ENCODE measurements around the gene VIL1. TPM values are rescaled to one million over a fixed set of nuclear protein-coding genes. Genes with fewer than 3 reads are reported as not detected.

Gene VIL1
- total and polyA plus RNA-seq, 2 of the 13 experiments (the other 11 are each of a cell fraction or from before 2014, with no cell fraction given): 287 to 301 TPM

GRCh38 chr2:218405746-218406208 lies 13.1 kb upstream of the VIL1 start (continued):
- TF ChIP-seq, protein P1, sequence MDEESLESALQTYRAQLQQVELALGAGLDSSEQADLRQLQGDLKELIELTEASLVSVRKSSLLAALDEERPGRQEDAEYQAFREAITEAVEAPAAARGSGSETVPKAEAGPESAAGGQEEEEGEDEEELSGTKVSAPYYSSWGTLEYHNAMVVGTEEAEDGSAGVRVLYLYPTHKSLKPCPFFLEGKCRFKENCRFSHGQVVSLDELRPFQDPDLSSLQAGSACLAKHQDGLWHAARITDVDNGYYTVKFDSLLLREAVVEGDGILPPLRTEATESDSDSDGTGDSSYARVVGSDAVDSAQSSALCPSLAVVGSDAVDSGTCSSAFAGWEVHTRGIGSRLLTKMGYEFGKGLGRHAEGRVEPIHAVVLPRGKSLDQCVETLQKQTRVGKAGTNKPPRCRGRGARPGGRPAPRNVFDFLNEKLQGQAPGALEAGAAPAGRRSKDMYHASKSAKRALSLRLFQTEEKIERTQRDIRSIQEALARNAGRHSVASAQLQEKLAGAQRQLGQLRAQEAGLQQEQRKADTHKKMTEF (CRISPR knock-in tag; IDR thresholded peaks at IDR 0.05): 0 out of 2 replicates have a peak, but pooled peaks have one; percentile 18
- TF ChIP-seq ZNF44 (CRISPR knock-in tag; IDR thresholded peaks at IDR 0.05) (peak; percentile 65; the same call in 1 of the 2 replicates), DNMT3B (CRISPR knock-in tag; conservative IDR thresholded peaks at IDR 0.05) (0 out of 2 replicates have a peak, but pooled peaks have one; percentile 38), ZMYM3 (CRISPR knock-in tag; IDR thresholded peaks at IDR 0.05) (no peak), HDAC6 (IDR thresholded peaks at IDR 0.05; ENCODE audit: low read depth, low read length) (no peak), ZNF34 (CRISPR knock-in tag; IDR thresholded peaks at IDR 0.05; ENCODE audit: borderline replicate concordance) (0 out of 2 replicates have a peak, but pooled peaks have one; percentile 22), NRL (CRISPR knock-in tag; IDR thresholded peaks at IDR 0.05; ENCODE audit: borderline replicate concordance) (no peak; the same call in none of the 2 replicates), ZNF703 (CRISPR knock-in tag; IDR thresholded peaks at IDR 0.05; ENCODE audit: borderline replicate concordance) (0 out of 2 replicates have a peak, but pooled peaks have one; percentile 76), KDM4B (CRISPR knock-in tag; IDR thresholded peaks at IDR 0.05) (no peak), ZNF30 (CRISPR knock-in tag; IDR thresholded peaks at IDR 0.05) (no peak), SOX13 (IDR thresholded peaks at IDR 0.05) (peak; percentile 12; the same call in 1 of the 2 replicates), SOX13 (CRISPR knock-in tag; conservative IDR thresholded peaks at IDR 0.05 in 1 of 2, IDR thresholded peaks at IDR 0.05 in 1 of 2) (no peak), SPEN (CRISPR knock-in tag; IDR thresholded peaks at IDR 0.05; ENCODE audit: low read depth) (peak; percentile 54; the same call in 1 of the 2 replicates), ZKSCAN1 (IDR thresholded peaks at IDR 0.05; ENCODE audit: low read length) (peak; percentile 3; the same call in 1 of the 2 replicates), ZNF230 (CRISPR knock-in tag; IDR thresholded peaks at IDR 0.05) (0 out of 2 replicates have a peak, but pooled peaks have one; percentile 74), ZNF816 (CRISPR knock-in tag; IDR thresholded peaks at IDR 0.05; ENCODE audit: borderline replicate concordance) (peak; percentile 84; the same call in 1 of the 2 replicates), GTF2F1 (IDR thresholded peaks at IDR 0.05; ENCODE audit: low read length) (no peak), SSRP1 (CRISPR knock-in tag; IDR thresholded peaks at IDR 0.05) (peak; percentile 97), ZNF550 (CRISPR knock-in tag; IDR thresholded peaks at IDR 0.05; ENCODE audit: borderline replicate concordance) (0 out of 2 replicates have a peak, but pooled peaks have one; percentile 30), E2F2 (CRISPR knock-in tag; IDR thresholded peaks at IDR 0.05; ENCODE audit: borderline replicate concordance) (no peak), ZNF280D (CRISPR knock-in tag; IDR thresholded peaks at IDR 0.05) (peak; percentile 17; the same call in 1 of the 2 replicates), PATZ1 (CRISPR knock-in tag; IDR thresholded peaks at IDR 0.05) (peak; percentile 68)

All from HepG2 (cell line).